ENCODE measurements around the gene KDM3A. TPM values are rescaled to one million over a fixed set of nuclear protein-coding genes. Genes with fewer than 3 reads are reported as not detected.

KDM3A gene
- total and polyA plus RNA-seq, 2 of the 8 experiments (the other 6 are each of a cell fraction or from before 2014, with no cell fraction given), result 15.8 to 29.2 TPM

DNA sequence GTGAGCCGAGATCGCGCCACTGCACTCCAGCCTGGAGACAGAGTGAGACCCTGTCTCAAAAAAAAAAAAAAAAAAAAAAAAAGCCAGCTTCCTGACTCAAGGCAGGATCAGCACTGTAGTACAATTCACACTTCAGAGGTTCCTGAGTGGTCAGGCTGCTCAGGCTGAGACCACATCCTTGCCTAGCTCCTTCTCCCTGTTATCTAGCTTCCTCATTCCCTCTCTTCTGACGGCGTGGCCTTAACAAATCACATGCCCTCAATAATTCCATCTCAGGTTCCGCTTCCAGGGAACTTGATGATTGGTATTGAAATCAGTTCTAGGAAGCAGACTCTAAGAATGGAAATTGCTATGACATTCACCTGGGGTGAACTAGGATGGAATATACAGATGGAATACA is 29.8 kb upstream of the KDM3A start:
- Histone ChIP-seq H4K5ac (ENCODE audit: insufficient read length, low read depth, low read length) (no peak overlapping the region), H2BK5ac (ENCODE audit: low read depth, low read length) (no peak overlapping the region), H2BK120ac (replicated peaks; ENCODE audit: low read depth, low read length) (no peak overlapping the region), H3K56ac (replicated peaks; ENCODE audit: insufficient read length, low read depth, low read length) (no peak overlapping the region), H4K91ac (replicated peaks; ENCODE audit: insufficient read length, low read length) (no peak overlapping the region), H3K79me1 (ENCODE audit: low read depth, low read length) (no peaks in the 10 kb centered on the region), H2BK15ac (ENCODE audit: low read length) (no peak overlapping the region), H3K4me3 (ENCODE audit: extremely low read depth in 1 of 4, insufficient read depth in 2 of 4, low read depth in 3 of 4, low read length in 4 of 4) (no peak overlapping the region), H3K23me2 (ENCODE audit: low read depth, low read length) (no peaks in the 10 kb centered on the region; the same call in 1 of the 2 replicates), H3K18ac (ENCODE audit: extremely low read depth, low read length) (no peak overlapping the region), H3K4ac (replicated peaks; ENCODE audit: insufficient read length, low read depth, low read length) (no peak overlapping the region), H3K27me3 (replicated peaks in 1 of 4; ENCODE audit: control insufficient read depth in 3 of 4, extremely low read depth in 1 of 4, insufficient read depth in 3 of 4, low read length in 3 of 4) (no peaks in the 10 kb centered on the region), H3K27ac (ENCODE audit: low read depth, low read length) (no peak overlapping the region), H3K36me3 (ENCODE audit: control insufficient read depth in 2 of 4, insufficient read depth in 4 of 4, low read length in 3 of 4) (no peaks in the 10 kb centered on the region), H2BK20ac (ENCODE audit: low read length) (no peak overlapping the region), H3K23ac (ENCODE audit: insufficient read length) (no peak overlapping the region), H2AK5ac (ENCODE audit: low read depth, low read length) (no peak overlapping the region), H4K8ac (ENCODE audit: extremely low read depth, insufficient read depth, low read length) (no peak overlapping the region), H2AFZ (ENCODE audit: low read length) (no peak overlapping the region), H4K20me1 (replicated peaks in 1 of 2; ENCODE audit: control insufficient read depth in 1 of 2, insufficient read depth in 2 of 2, low read length in 2 of 2) (no peaks in the 10 kb centered on the region), H3K79me2 (ENCODE audit: control insufficient read depth in 1 of 2, insufficient read depth in 2 of 2, low read length in 2 of 2) (no peaks in the 10 kb centered on the region), H3K4me1 (replicated peaks in 1 of 4; ENCODE audit: control insufficient read depth in 3 of 4, insufficient read depth in 4 of 4, low read length in 3 of 4) (peaks cover 0 to 2% (median 0%) of the 10 kb centered on the region in 4 experiments; a peak in 1 of 7 replicates), H3K4me2 (ENCODE audit: insufficient read depth in 1 of 2, low read depth in 2 of 2, low read length in 2 of 2) (no peak overlapping the region), H2BK12ac (ENCODE audit: low read depth, low read length) (no peak overlapping the region), H3K14ac (ENCODE audit: insufficient read length) (no peak overlapping the region), H3K9me3 (ENCODE audit: insufficient read depth in 2 of 2, low read depth in 1 of 2, low read length in 1 of 2) (no peaks in the 10 kb centered on the region; a peak in 2 of 4 replicates), H3K9ac (replicated peaks in 1 of 4; ENCODE audit: extremely low read depth in 1 of 4, low read depth in 3 of 4, low read length in 3 of 4) (no peak overlapping the region)
- FAIRE-seq (no peak), DNase-seq (ENCODE audit: low read depth in 1 of 2, low spot score in 2 of 2) (no peak)
- 96% methylated on average over 3 of the region's 6 CpGs; no CpG with 5 or more reads in 1 of the 2 experiments for WGBS, 2 experiments (ENCODE audit: extremely low coverage in 1 of 2, insufficient coverage in 1 of 2, insufficient read length in 1 of 2, insufficient replicate concordance in 2 of 2, low coverage in 1 of 2, low lambda C conversion rate in 2 of 2, missing lambda C conversion rate in 1 of 2)
- CTCF ChIA-PET (ENCODE audit: partially characterized antibody), result no interaction called here
- POLR2A ChIA-PET (ENCODE audit: partially characterized antibody), result no interaction called here
- TF ChIP-seq, protein P1, sequence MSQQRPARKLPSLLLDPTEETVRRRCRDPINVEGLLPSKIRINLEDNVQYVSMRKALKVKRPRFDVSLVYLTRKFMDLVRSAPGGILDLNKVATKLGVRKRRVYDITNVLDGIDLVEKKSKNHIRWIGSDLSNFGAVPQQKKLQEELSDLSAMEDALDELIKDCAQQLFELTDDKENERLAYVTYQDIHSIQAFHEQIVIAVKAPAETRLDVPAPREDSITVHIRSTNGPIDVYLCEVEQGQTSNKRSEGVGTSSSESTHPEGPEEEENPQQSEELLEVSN (IDR thresholded peaks at IDR 0.05), result no peak
- TF ChIP-seq SP4 (IDR thresholded peaks at IDR 0.05; ENCODE audit: low read length) (no peak), JUN (IDR thresholded peaks at IDR 0.05; ENCODE audit: low read depth, low read length) (no peak), RBBP5 (IDR thresholded peaks at IDR 0.05; ENCODE audit: borderline replicate concordance, low read depth, low read length) (no peak), CHD2 (IDR thresholded peaks at IDR 0.05; ENCODE audit: low read length) (no peak), POLR2A (IDR thresholded peaks at IDR 0.05; ENCODE audit: control extremely low read depth in 1 of 2, low read depth in 2 of 2, low read length in 2 of 2) (no peak), CHD1 (IDR thresholded peaks at IDR 0.05; ENCODE audit: low read depth, low read length) (no peak)
- TF ChIP-seq, protein P2, sequence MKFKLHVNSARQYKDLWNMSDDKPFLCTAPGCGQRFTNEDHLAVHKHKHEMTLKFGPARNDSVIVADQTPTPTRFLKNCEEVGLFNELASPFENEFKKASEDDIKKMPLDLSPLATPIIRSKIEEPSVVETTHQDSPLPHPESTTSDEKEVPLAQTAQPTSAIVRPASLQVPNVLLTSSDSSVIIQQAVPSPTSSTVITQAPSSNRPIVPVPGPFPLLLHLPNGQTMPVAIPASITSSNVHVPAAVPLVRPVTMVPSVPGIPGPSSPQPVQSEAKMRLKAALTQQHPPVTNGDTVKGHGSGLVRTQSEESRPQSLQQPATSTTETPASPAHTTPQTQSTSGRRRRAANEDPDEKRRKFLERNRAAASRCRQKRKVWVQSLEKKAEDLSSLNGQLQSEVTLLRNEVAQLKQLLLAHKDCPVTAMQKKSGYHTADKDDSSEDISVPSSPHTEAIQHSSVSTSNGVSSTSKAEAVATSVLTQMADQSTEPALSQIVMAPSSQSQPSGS (IDR thresholded peaks at IDR 0.05; ENCODE audit: low read length), result no peak
